Karpas-422 (cell line): ENCODE results near the gene ZDHHC22. TPM values are rescaled to one million over a fixed set of nuclear protein-coding genes. Genes with fewer than 3 reads are reported as not detected.

Source experiments
- DNase-seq: peaks from one replicate; pipeline ENCODE4 v3.0.0-alpha.2; 2015
- H2AFZ ChIP-seq: fragments of 200-600 bp; sonication (generic); 2 replicates; pipeline ENCODE4 v1.6.1; 2014; ENCODE audit warnings: antibody characterized with exemption, low read length, mixed read lengths
- H3K27ac ChIP-seq: fragments of 200-600 bp; sonication (generic); 2 replicates; pipeline ENCODE4 v1.5.1; 2014; ENCODE audit warnings: mild to moderate bottlenecking, low read length, moderate library complexity
- H3K27me3 ChIP-seq: fragments of 200-600 bp; sonication (generic); 2 replicates; pipeline ENCODE4 v1.6.1; 2014; ENCODE audit warnings: low read length, mixed read lengths
- H3K36me3 ChIP-seq: fragments of 200-600 bp; sonication (generic); 2 replicates; pipeline ENCODE4 v1.6.1; 2014; ENCODE audit warnings: low read length, mixed read lengths; ENCODE audit not compliant: insufficient read depth
- H3K4me1 ChIP-seq: fragments of 200-600 bp; sonication (generic); 2 replicates; pipeline ENCODE4 v1.6.1; 2014; ENCODE audit warnings: mild to moderate bottlenecking, low read length, mixed read lengths
- H3K4me2 ChIP-seq: fragments of 200-600 bp; sonication (generic); 2 replicates; pipeline ENCODE4 v1.6.1; 2014; ENCODE audit warnings: low read length, low read depth, mild to moderate bottlenecking; ENCODE audit not compliant: poor library complexity, severe bottlenecking
- H3K4me3 ChIP-seq: fragments of 200-600 bp; sonication (generic); 2 replicates; pipeline ENCODE4 v1.5.1; 2014; ENCODE audit warnings: mild to moderate bottlenecking, antibody characterized with exemption, low read length, mixed read lengths
- H3K79me2 ChIP-seq: fragments of 200-600 bp; sonication (generic); 2 replicates; pipeline ENCODE4 v1.6.1; 2014; ENCODE audit warnings: mild to moderate bottlenecking, low read length, mixed read lengths
- H3K9ac ChIP-seq: fragments of 200-600 bp; sonication (generic); 2 replicates; pipeline ENCODE4 v1.6.0; 2014; ENCODE audit warnings: low read length
- H3K9me2 ChIP-seq: fragments of 200-600 bp; sonication (generic), shearing (Covaris generic); replicated peaks from 2 replicates; pipeline ENCODE4 v1.6.0; 2014; ENCODE audit warnings: mild to moderate bottlenecking, low read length, moderate library complexity; ENCODE audit not compliant: insufficient read depth
- H3K9me3 ChIP-seq: fragments of 300-700, 200-600 bp; sonication (generic); 2 replicates; pipeline ENCODE4 v1.6.1; 2014; ENCODE audit warnings: low read length, mixed read lengths
- H4K20me1 ChIP-seq: fragments of 200-600 bp; sonication (generic); 2 replicates; pipeline ENCODE4 v1.6.1; 2014; ENCODE audit warnings: mild to moderate bottlenecking, antibody characterized with exemption, low read length, low read depth; ENCODE audit not compliant: insufficient read depth
- total RNA-seq: library from RNA; depleted of rRNA; stranded (reverse); fragments of >200 nt; shearing (Covaris generic); gene quantifications from 2 replicates; pipeline ENCODE4 v1.2.3, GENCODE V29; 2014; ENCODE audit warnings: low replicate concordance

ZDHHC22 gene
- total RNA-seq, 1 experiment from 2014 or later: not detected

DNA sequence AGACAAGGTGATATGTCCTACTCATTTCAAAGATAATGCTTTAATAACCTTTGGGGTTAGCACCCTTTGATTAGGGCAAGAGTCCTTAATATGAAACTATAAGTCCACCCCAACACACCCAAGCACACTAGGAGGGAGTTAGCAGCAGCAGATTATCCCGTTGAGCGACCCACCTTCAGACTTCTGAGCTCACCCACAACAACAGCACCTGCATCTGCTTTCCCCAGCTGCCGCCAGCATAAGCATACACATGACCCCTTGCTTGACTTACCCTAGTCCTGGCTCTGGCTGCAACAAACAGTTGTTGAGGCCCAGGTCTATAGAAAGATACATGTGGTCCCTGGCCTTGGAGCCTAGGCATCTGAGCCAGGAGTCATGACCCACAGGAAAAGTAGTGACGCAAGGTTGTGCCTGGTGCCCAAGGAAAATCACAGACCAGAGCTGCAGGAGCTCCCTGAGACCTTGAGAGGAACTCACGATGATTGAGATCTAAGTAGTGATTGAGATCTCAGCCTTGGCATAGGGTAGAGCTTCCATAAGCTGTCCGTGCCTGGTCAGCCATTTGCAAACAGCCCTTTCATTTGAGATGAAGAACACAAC, 19.0 kb downstream of the ZDHHC22 start:
- no peaks in the 10 kb centered on the region; the same call in 1 of the 2 replicates for H3K27me3 ChIP-seq
- no peaks in the 10 kb centered on the region for H3K9me3 ChIP-seq
- H3K4me1 ChIP-seq: peaks cover 46% of the 10 kb centered on the region
- no peaks in the 10 kb centered on the region for H3K79me2 ChIP-seq
- DNase-seq: no peak
- no peak overlapping the region for H3K4me2 ChIP-seq
- H4K20me1 ChIP-seq: peaks cover 44% of the 10 kb centered on the region
- H3K27ac ChIP-seq: no peak overlapping the region
- H3K36me3 ChIP-seq: no peaks in the 10 kb centered on the region
- no peak overlapping the region for H2AFZ ChIP-seq
- no peak overlapping the region for H3K9ac ChIP-seq
- H3K4me3 ChIP-seq: no peak overlapping the region
- no peaks in the 10 kb centered on the region for H3K9me2 ChIP-seq

DNA sequence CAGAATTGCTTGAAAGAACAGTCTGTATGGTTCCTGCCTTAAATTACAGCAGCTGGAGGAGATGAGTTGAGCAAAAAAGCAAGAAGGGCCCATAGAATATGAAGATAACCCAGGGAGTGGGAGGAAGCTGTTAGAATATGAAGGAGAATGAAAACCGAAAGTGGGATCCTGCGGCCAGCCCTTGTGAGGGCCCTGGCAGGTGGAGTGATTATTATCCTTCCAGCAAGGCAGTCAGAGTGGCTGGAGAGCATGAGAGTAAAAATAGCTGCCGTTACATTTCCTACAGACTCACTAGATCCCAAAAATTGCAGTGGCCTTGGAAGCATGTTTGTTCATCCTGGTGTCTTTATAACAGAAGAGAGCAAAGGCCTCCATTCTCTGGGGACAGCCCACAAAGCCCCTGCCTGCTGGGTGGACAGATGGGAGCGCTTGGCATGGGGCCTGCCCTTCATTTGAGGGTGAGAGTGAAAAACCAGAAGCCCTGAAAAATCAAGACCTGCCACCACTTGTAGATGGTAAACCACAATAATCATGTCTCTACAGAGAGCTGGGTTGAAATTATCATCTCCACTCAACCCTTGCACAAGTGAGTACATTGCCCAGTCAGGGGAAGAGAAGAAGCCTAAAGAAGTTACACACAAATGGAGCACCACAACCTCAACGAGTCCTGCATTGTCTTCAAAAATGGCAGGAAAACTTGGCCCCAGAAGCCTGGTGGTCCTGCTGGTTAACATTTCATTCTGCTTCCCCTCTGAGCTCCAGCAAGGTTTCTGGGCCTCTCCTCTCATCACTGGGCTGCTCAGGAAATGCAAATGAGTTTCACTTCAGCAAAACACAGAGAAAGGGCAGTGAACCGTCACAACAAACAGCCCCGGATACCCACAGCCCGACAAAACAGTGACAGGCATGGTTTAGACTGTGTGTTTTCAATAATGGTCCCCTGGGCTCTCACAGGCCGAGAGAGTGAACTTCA, 20.5 kb downstream of the ZDHHC22 start:
- Histone ChIP-seq H2AFZ (no peak overlapping the region), H3K79me2 (no peaks in the 10 kb centered on the region), H3K9ac (peak overlapping the region; percentile 25), H3K4me3 (peak overlapping the region; percentile 30), H3K9me3 (no peaks in the 10 kb centered on the region), H3K4me1 (peaks cover 46% of the 10 kb centered on the region), H3K27me3 (no peaks in the 10 kb centered on the region; the same call in 1 of the 2 replicates), H3K27ac (peak overlapping the region; percentile 75), H3K4me2 (peak overlapping the region; percentile 66), H3K9me2 (no peaks in the 10 kb centered on the region), H4K20me1 (peaks cover 44% of the 10 kb centered on the region), H3K36me3 (0 out of 2 replicates have a peak, but pooled peaks cover 6% of the 10 kb centered on the region)
- peak; percentile 96 for DNase-seq

DNA sequence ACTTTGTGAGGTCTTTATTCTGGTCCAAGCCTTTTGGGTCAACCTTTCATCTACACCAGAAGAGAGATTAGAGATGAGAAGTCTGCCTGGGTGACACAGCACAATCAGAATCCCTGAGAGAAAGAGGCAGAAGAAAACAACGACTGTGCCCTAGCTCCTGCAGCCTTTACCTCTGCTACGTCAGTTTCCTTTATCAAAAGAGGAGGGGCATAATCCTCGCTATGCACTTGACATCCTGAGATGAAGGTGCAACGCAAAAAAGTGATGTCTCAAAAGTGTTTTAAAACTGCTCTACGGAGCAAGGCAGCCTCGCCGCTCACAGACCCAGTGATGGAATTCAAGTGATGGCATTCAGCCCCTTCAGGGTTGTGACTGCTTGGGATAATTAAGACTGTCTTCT, 21.7 kb downstream of the ZDHHC22 start:
- Histone ChIP-seq H3K9ac (no peak overlapping the region), H3K4me2 (peak overlapping the region; percentile 1), H3K9me2 (no peaks in the 10 kb centered on the region), H3K4me1 (peaks cover 46% of the 10 kb centered on the region), H3K79me2 (no peaks in the 10 kb centered on the region), H4K20me1 (peaks cover 44% of the 10 kb centered on the region), H3K27me3 (no peaks in the 10 kb centered on the region; the same call in 1 of the 2 replicates), H2AFZ (no peak overlapping the region), H3K27ac (no peak overlapping the region), H3K9me3 (no peaks in the 10 kb centered on the region), H3K4me3 (no peak overlapping the region), H3K36me3 (0 out of 2 replicates have a peak, but pooled peaks cover 6% of the 10 kb centered on the region)
- DNase-seq: no peak

DNA sequence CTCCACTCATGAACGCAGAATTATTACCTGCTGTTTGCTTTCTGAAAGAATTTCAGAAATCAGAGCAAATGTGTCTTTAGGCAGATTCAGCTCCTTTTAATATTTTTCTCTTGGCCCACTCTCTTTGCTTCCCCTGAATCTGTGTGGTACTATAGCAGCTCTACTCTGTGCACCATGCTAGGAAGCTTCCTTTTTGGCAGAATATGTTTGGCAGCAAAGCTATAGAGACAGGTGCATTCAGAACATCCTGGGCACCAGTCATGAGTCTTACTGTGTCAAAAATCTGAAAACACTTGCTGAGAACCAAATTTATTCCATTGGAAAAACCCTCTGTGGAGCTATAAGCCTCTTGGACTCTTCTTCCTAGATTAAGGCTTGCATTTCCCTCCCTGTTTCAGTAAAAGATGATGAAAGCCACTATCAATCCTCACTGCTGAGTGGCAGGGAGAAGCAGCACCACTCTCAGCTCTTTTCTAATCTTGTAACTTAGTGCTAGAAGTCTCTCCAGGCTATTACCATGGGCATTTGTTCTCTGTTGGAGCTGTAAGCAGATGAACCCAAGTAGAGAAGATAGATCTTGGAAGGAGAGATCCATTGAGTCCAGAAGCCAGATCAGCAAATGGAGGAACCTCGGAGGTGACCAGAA, 25.3 kb downstream of the ZDHHC22 start:
- peaks cover 21% of the 10 kb centered on the region for H3K36me3 ChIP-seq
- no peaks in the 10 kb centered on the region for H3K27me3 ChIP-seq
- no peaks in the 10 kb centered on the region for H3K79me2 ChIP-seq
- no peaks in the 10 kb centered on the region for H3K9me2 ChIP-seq
- DNase-seq: no peak
- peaks cover 19% of the 10 kb centered on the region for H3K4me1 ChIP-seq
- H3K9ac ChIP-seq: no peak overlapping the region
- no peak overlapping the region for H3K4me3 ChIP-seq
- H3K9me3 ChIP-seq: no peaks in the 10 kb centered on the region
- H3K27ac ChIP-seq: no peak overlapping the region
- peaks cover 15% of the 10 kb centered on the region; the same call in 1 of the 2 replicates for H4K20me1 ChIP-seq
- H3K4me2 ChIP-seq: no peak overlapping the region
- no peak overlapping the region for H2AFZ ChIP-seq

DNA sequence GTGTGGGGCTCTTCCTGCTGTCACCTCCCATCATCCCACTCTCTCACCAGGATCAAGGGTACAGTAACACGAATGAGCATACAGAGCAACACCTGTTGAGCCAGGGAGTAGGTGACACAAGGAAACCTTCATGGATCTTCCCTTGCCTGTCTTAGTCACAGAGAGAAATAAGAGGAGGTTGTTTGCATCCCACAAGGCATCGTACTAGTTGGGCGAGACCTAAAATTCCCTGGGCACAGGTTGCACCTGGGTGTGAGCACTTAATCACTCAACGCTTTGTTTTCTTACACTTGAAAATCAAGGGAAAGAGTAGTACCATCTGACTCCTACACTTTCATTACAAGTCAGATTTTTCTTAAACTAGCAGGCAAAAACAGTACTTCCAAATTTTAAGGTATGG, 27.0 kb downstream of the ZDHHC22 start:
- Histone ChIP-seq H2AFZ (no peak overlapping the region), H3K79me2 (no peaks in the 10 kb centered on the region), H3K4me2 (no peak overlapping the region), H3K4me3 (no peak overlapping the region), H3K9ac (no peak overlapping the region), H3K9me2 (no peaks in the 10 kb centered on the region), H4K20me1 (peaks cover 3% of the 10 kb centered on the region; the same call in 1 of the 2 replicates), H3K27me3 (no peaks in the 10 kb centered on the region), H3K9me3 (no peaks in the 10 kb centered on the region), H3K27ac (no peak overlapping the region), H3K36me3 (peaks cover 21% of the 10 kb centered on the region), H3K4me1 (peaks cover 2% of the 10 kb centered on the region)
- no peak for DNase-seq

DNA sequence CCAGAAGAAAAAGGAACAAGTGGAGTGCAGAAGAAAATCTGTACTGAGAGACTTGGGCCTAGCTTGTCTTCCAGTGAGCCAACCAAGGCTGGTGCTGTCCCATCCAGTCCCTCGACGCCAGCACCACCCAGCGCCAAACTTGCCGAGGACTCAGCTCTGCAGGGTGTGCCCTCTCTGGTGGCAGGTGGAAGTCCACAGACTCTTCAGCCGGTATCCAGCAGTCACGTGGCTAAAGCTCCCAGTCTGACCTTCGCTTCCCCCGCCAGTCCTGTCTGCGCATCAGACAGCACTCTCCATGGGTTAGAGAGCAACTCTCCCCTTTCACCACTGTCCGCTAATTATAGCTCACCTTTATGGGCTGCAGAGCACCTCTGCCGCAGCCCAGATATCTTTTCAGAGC, 27.9 kb downstream of the ZDHHC22 start:
- no peak overlapping the region for H3K4me2 ChIP-seq
- H3K4me1 ChIP-seq: no peaks in the 10 kb centered on the region
- H3K9me2 ChIP-seq: no peaks in the 10 kb centered on the region
- no peaks in the 10 kb centered on the region for H3K27me3 ChIP-seq
- H3K9me3 ChIP-seq: no peaks in the 10 kb centered on the region
- H2AFZ ChIP-seq: no peak overlapping the region
- no peak overlapping the region for H3K9ac ChIP-seq
- H3K79me2 ChIP-seq: no peaks in the 10 kb centered on the region
- no peak overlapping the region for H3K27ac ChIP-seq
- 0 out of 2 replicates have a peak, but pooled peaks cover 3% of the 10 kb centered on the region for H4K20me1 ChIP-seq
- DNase-seq: no peak
- peaks cover 21% of the 10 kb centered on the region for H3K36me3 ChIP-seq
- no peak overlapping the region for H3K4me3 ChIP-seq

DNA sequence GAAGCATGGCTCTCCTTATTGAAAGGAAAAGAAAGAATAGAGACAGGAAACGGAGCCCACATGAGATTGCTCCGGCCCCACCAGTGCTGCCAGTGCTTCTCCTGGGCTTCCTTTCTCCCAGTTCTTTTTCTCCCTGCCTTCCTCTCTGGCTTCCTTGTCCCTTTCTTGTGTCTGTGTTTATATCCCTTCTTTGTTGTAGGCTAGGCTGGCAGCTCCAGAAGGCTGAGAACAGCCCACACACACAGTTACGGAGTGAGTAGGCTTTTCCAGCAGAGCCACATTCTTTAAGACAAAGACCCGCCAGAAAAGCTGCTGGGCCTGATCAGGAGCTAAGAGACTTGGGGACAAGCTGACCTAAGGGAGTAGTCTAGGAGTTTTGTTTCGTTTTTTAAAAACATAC, 30.6 kb downstream of the ZDHHC22 start:
- Histone ChIP-seq H3K9me2 (no peaks in the 10 kb centered on the region), H3K27ac (no peak overlapping the region), H3K36me3 (peaks cover 17% of the 10 kb centered on the region), H3K4me1 (no peaks in the 10 kb centered on the region), H3K27me3 (no peaks in the 10 kb centered on the region), H4K20me1 (0 out of 2 replicates have a peak, but pooled peaks cover 3% of the 10 kb centered on the region), H3K79me2 (no peaks in the 10 kb centered on the region), H3K4me3 (no peak overlapping the region), H3K4me2 (no peak overlapping the region), H3K9ac (no peak overlapping the region), H3K9me3 (no peaks in the 10 kb centered on the region), H2AFZ (no peak overlapping the region)
- no peak for DNase-seq

DNA sequence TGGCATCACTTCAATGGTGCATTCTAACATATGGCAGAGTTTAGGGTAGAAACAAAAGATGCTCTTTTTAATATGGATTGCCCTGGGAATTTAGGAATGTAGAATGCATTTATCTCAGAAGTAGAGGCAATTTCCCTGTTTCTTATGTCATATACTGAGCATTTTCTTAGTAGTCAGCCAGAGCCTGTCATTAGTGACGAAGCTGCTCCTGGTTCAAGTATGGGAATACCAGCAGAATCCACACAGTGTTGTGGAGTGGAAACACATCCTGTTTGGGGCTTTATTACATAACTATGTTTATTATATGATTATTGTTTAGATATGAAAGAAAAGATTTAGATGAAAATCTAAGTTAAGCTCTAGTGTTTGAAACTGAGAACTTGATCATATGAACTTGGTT, 31.3 kb downstream of the ZDHHC22 start:
- Histone ChIP-seq H3K36me3 (peaks cover 17% of the 10 kb centered on the region), H3K27ac (no peak overlapping the region), H4K20me1 (0 out of 2 replicates have a peak, but pooled peaks cover 3% of the 10 kb centered on the region), H3K9ac (no peak overlapping the region), H3K4me2 (no peak overlapping the region), H3K9me2 (no peaks in the 10 kb centered on the region), H2AFZ (no peak overlapping the region), H3K4me1 (no peaks in the 10 kb centered on the region), H3K4me3 (no peak overlapping the region), H3K9me3 (no peaks in the 10 kb centered on the region), H3K27me3 (no peaks in the 10 kb centered on the region), H3K79me2 (no peaks in the 10 kb centered on the region)
- no peak for DNase-seq
